Stimulated activated memory B cell treated with anti-CD40 and anti-IgM and Interleukin-4, amounts not matched to agents 10 μg/mL and 1 μg/mL and 100 μg/mL, for 72 hours (primary cell): ENCODE measurements around the gene HECTD4.
"Not testable (repeated sequence)": the region's sequence is repeated elsewhere in the genome, so short reads cannot be mapped to it uniquely, and the experiment has no call there.

Source experiments
- ATAC-seq: fragments of 150-1000 bp; cut with Tn5 transposase; 2 replicates; pipeline ENCODE4 v1.10.0; 2021
- H3K27ac Mint-ChIP-seq: one replicate; pipeline ENCODE4 v1.8.0; 2022; ENCODE audit warnings: mild to moderate bottlenecking, mixed read lengths
- H3K27me3 Mint-ChIP-seq: one replicate; pipeline ENCODE4 v1.8.0; 2022; ENCODE audit warnings: mixed read lengths
- H3K36me3 Mint-ChIP-seq: one replicate; pipeline ENCODE4 v1.8.0; 2022; ENCODE audit warnings: mixed read lengths
- H3K4me1 Mint-ChIP-seq: one replicate; pipeline ENCODE4 v1.8.0; 2022; ENCODE audit warnings: mixed read lengths
- H3K4me3 Mint-ChIP-seq: one replicate; pipeline ENCODE4 v1.8.0; 2022; ENCODE audit warnings: mild to moderate bottlenecking, moderate library complexity, mixed read lengths
- H3K9me3 Mint-ChIP-seq: one replicate; pipeline ENCODE4 v1.8.0; 2022; ENCODE audit warnings: mixed read lengths

The HECTD4 gene

GRCh38 chr12:112243255-112244110 lies 138.7 kb downstream of the HECTD4 start:
- no peak for ATAC-seq
- Mint-ChIP-seq H3K27me3 (no peaks in the 10 kb centered on the region), H3K4me3 (no peak overlapping the region), H3K9me3 (no peaks in the 10 kb centered on the region), H3K4me1 (no peaks in the 10 kb centered on the region), H3K36me3 (peaks cover 50% of the 10 kb centered on the region), H3K27ac (no peak overlapping the region)

- H3K9me3 Mint-ChIP-seq: no peaks in the 10 kb centered on the region
- H3K36me3 Mint-ChIP-seq: peaks cover 58% of the 10 kb centered on the region
- H3K4me1 Mint-ChIP-seq: no peaks in the 10 kb centered on the region
- H3K4me3 Mint-ChIP-seq: no peak overlapping the region
- no peak overlapping the region for H3K27ac Mint-ChIP-seq
- no peaks in the 10 kb centered on the region for H3K27me3 Mint-ChIP-seq
- no peak for ATAC-seq
Measured at GRCh38 chr12:112241176-112241575, 141.1 kb downstream of the HECTD4 start.

- peaks cover 63% of the 10 kb centered on the region for H3K36me3 Mint-ChIP-seq
- H3K4me3 Mint-ChIP-seq: no peak overlapping the region
- H3K9me3 Mint-ChIP-seq: no peaks in the 10 kb centered on the region
- H3K27ac Mint-ChIP-seq: no peak overlapping the region
- ATAC-seq: no peak
- H3K4me1 Mint-ChIP-seq: no peaks in the 10 kb centered on the region
- no peaks in the 10 kb centered on the region for H3K27me3 Mint-ChIP-seq
Measured at GRCh38 chr12:112239881-112240280, 142.3 kb downstream of the HECTD4 start.

GRCh38 chr12:112239020-112239419 lies 143.2 kb downstream of the HECTD4 start:
- no peak overlapping the region for H3K27ac Mint-ChIP-seq
- H3K9me3 Mint-ChIP-seq: no peaks in the 10 kb centered on the region
- no peaks in the 10 kb centered on the region for H3K4me1 Mint-ChIP-seq
- peaks cover 67% of the 10 kb centered on the region for H3K36me3 Mint-ChIP-seq
- no peak overlapping the region for H3K4me3 Mint-ChIP-seq
- no peak for ATAC-seq
- H3K27me3 Mint-ChIP-seq: no peaks in the 10 kb centered on the region

GRCh38 chr12:112238441-112238840 lies 143.8 kb downstream of the HECTD4 start:
- no peaks in the 10 kb centered on the region for H3K27me3 Mint-ChIP-seq
- H3K4me3 Mint-ChIP-seq: no peak overlapping the region
- peaks cover 66% of the 10 kb centered on the region for H3K36me3 Mint-ChIP-seq
- no peaks in the 10 kb centered on the region for H3K9me3 Mint-ChIP-seq
- H3K4me1 Mint-ChIP-seq: no peaks in the 10 kb centered on the region
- no peak for ATAC-seq
- H3K27ac Mint-ChIP-seq: no peak overlapping the region

GRCh38 chr12:112236786-112237185 lies 145.4 kb downstream of the HECTD4 start:
- peaks cover 63% of the 10 kb centered on the region for H3K36me3 Mint-ChIP-seq
- H3K4me3 Mint-ChIP-seq: no peak overlapping the region

GRCh38 chr12:112236386-112236785 lies 145.8 kb downstream of the HECTD4 start:
- H3K36me3 Mint-ChIP-seq: peaks cover 60% of the 10 kb centered on the region
- H3K9me3 Mint-ChIP-seq: no peaks in the 10 kb centered on the region
- H3K27me3 Mint-ChIP-seq: no peaks in the 10 kb centered on the region
- H3K4me3 Mint-ChIP-seq: no peak overlapping the region
- no peak for ATAC-seq
- no peaks in the 10 kb centered on the region for H3K4me1 Mint-ChIP-seq
- H3K27ac Mint-ChIP-seq: no peak overlapping the region

More at GRCh38 chr12:112236786-112237185, 145.4 kb downstream of the HECTD4 start:
- no peaks in the 10 kb centered on the region for H3K9me3 Mint-ChIP-seq
- H3K27me3 Mint-ChIP-seq: no peaks in the 10 kb centered on the region
- no peaks in the 10 kb centered on the region for H3K4me1 Mint-ChIP-seq
- no peak overlapping the region for H3K27ac Mint-ChIP-seq
- no peak for ATAC-seq

GRCh38 chr12:112234303-112234702 lies 147.9 kb downstream of the HECTD4 start:
- no peaks in the 10 kb centered on the region for H3K4me1 Mint-ChIP-seq
- no peaks in the 10 kb centered on the region for H3K27me3 Mint-ChIP-seq
- H3K27ac Mint-ChIP-seq: no peak overlapping the region
- no peak for ATAC-seq
- no peak overlapping the region for H3K4me3 Mint-ChIP-seq
- peaks cover 75% of the 10 kb centered on the region for H3K36me3 Mint-ChIP-seq
- no peaks in the 10 kb centered on the region for H3K9me3 Mint-ChIP-seq

GRCh38 chr12:112233242-112233641 lies 149.0 kb downstream of the HECTD4 start:
- no peaks in the 10 kb centered on the region for H3K9me3 Mint-ChIP-seq
- no peak overlapping the region for H3K4me3 Mint-ChIP-seq
- H3K4me1 Mint-ChIP-seq: no peaks in the 10 kb centered on the region
- H3K27ac Mint-ChIP-seq: no peak overlapping the region
- H3K27me3 Mint-ChIP-seq: no peaks in the 10 kb centered on the region
- no peak for ATAC-seq
- H3K36me3 Mint-ChIP-seq: peaks cover 71% of the 10 kb centered on the region

GRCh38 chr12:112230136-112230535 lies 152.1 kb downstream of the HECTD4 start:
- no peaks in the 10 kb centered on the region for H3K27me3 Mint-ChIP-seq
- H3K9me3 Mint-ChIP-seq: no peaks in the 10 kb centered on the region
- no peak for ATAC-seq
- no peak overlapping the region for H3K27ac Mint-ChIP-seq
- no peak overlapping the region for H3K4me3 Mint-ChIP-seq
- H3K36me3 Mint-ChIP-seq: peaks cover 55% of the 10 kb centered on the region
- H3K4me1 Mint-ChIP-seq: no peaks in the 10 kb centered on the region

GRCh38 chr12:112226768-112227167 lies 155.5 kb downstream of the HECTD4 start:
- H3K27ac Mint-ChIP-seq: no peak overlapping the region
- H3K36me3 Mint-ChIP-seq: peaks cover 43% of the 10 kb centered on the region
- H3K9me3 Mint-ChIP-seq: no peaks in the 10 kb centered on the region
- ATAC-seq: no peak
- H3K27me3 Mint-ChIP-seq: no peaks in the 10 kb centered on the region
- H3K4me1 Mint-ChIP-seq: no peaks in the 10 kb centered on the region
- H3K4me3 Mint-ChIP-seq: no peak overlapping the region

GRCh38 chr12:112220628-112221027 lies 161.6 kb downstream of the HECTD4 start:
- ATAC-seq: not testable (repeated sequence)
- H3K36me3 Mint-ChIP-seq: peaks cover 50% of the 10 kb centered on the region

GRCh38 chr12:112219195-112219594 lies 163.0 kb downstream of the HECTD4 start:
- Mint-ChIP-seq H3K36me3 (peaks cover 53% of the 10 kb centered on the region), H3K4me3 (no peak overlapping the region), H3K9me3 (no peaks in the 10 kb centered on the region), H3K4me1 (peaks cover 12% of the 10 kb centered on the region), H3K27ac (no peak overlapping the region), H3K27me3 (no peaks in the 10 kb centered on the region)
- ATAC-seq: no peak

More at GRCh38 chr12:112220628-112221027, 161.6 kb downstream of the HECTD4 start:
- peaks cover 12% of the 10 kb centered on the region for H3K4me1 Mint-ChIP-seq
- H3K4me3 Mint-ChIP-seq, H3K27ac Mint-ChIP-seq, H3K27me3 Mint-ChIP-seq, H3K9me3 Mint-ChIP-seq: not testable (repeated sequence)

GRCh38 chr12:112218150-112218549 lies 164.1 kb downstream of the HECTD4 start:
- peaks cover 12% of the 10 kb centered on the region for H3K4me1 Mint-ChIP-seq

GRCh38 chr12:112217647-112218046 lies 164.6 kb downstream of the HECTD4 start:
- no peak overlapping the region for H3K27ac Mint-ChIP-seq
- H3K9me3 Mint-ChIP-seq: no peaks in the 10 kb centered on the region
- H3K4me3 Mint-ChIP-seq: no peak overlapping the region
- H3K27me3 Mint-ChIP-seq: no peaks in the 10 kb centered on the region
- H3K4me1 Mint-ChIP-seq: peaks cover 12% of the 10 kb centered on the region
- no peak for ATAC-seq
- peaks cover 51% of the 10 kb centered on the region for H3K36me3 Mint-ChIP-seq

More at GRCh38 chr12:112218150-112218549, 164.1 kb downstream of the HECTD4 start:
- H3K36me3 Mint-ChIP-seq: peaks cover 54% of the 10 kb centered on the region
- no peak for ATAC-seq
- no peaks in the 10 kb centered on the region for H3K27me3 Mint-ChIP-seq
- peak overlapping the region; percentile 64 for H3K27ac Mint-ChIP-seq
- no peak overlapping the region for H3K4me3 Mint-ChIP-seq
- H3K9me3 Mint-ChIP-seq: no peaks in the 10 kb centered on the region

GRCh38 chr12:112216223-112216622 lies 166.0 kb downstream of the HECTD4 start:
- no peak overlapping the region for H3K4me3 Mint-ChIP-seq
- H3K9me3 Mint-ChIP-seq: no peaks in the 10 kb centered on the region
- peaks cover 12% of the 10 kb centered on the region for H3K4me1 Mint-ChIP-seq
- H3K36me3 Mint-ChIP-seq: peaks cover 61% of the 10 kb centered on the region
- no peaks in the 10 kb centered on the region for H3K27me3 Mint-ChIP-seq
- no peak for ATAC-seq
- H3K27ac Mint-ChIP-seq: no peak overlapping the region
